Stimulated activated CD8-positive, alpha-beta memory T cell treated with anti-CD3 and anti-CD28 coated beads, Interleukin-4, amount 100 ng/mL, for 4 hours (primary cell): Measurements from ENCODE around the gene FUNDC2.
A peak's percentile ranks its signal among the peaks of the same experiment; 100 is the strongest.

Experiments used
- DNase-seq, 2 donors: peaks; one replicate each; pipeline ENCODE4 v3.0.0-alpha.2; 2020; ENCODE audit warnings: low read depth in 2 of 2, low spot score in 1 of 2

The FUNDC2 gene

GRCh38 chrX:155069414-155069813 lies 42.8 kb downstream of the FUNDC2 start:
- DNase-seq, result no peak

GRCh38 chrX:155070038-155070437 lies 43.4 kb downstream of the FUNDC2 start:
- no peak for DNase-seq

DNA sequence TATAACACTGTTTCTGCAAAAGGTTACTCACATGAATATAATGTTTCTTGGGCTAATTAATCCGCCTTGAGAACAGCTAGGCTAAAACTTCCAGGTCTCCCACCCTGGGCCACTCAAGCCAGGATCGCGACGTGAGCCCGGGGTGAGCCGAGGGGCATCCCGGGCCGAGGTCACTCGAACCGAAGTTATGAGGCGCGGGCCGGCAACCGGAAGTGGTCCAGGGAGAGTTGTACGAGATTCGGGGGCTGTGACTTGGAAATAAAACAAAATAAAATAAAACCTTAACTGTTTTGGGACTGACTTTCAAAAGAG lies 44.0 kb downstream of the FUNDC2 start:
- no peak for DNase-seq

DNA sequence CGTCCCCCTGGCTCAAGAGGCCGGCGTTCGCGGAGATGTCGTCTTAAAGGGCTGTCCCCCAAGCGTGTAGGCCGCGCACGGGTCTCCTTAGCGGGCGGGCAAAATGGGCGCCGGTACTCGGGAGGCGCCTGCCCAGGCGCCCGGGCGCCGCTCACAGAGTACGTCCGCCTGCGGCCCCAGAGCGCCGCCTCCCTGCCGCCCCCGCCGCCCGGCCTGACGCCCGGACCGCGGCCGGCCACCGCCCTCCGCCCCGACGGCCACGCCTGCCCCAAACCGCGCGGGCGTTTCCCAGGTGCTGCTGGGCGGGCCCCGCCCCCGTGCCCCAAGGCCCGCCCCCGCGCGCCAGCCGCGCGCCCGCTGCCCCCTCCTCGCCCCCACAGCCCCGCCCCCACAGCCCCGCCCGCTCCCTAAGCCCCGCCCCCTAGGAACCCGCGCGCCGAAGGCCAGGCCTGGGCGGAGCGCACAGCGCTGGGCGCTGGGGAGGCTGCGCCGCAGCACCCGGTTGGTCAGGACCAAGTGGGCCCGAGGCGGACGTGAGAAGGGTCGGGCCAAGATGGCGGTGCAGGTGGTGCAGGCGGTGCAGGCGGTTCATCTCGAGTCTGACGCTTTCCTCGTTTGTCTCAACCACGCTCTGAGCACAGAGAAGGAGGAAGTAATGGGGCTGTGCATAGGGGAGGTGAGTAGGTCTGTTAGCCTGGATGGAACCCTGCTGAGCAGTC lies 44.5 kb downstream of the FUNDC2 start, which contains the start of the genes BRCC3, CMC4 and MTCP1:
TSS of gene BRCC3 (plus strand) at position 534 of the 719 bp plus-strand sequence. CDS start at position 554, 20 bp downstream.
TSS of gene CMC4 (minus strand) at position 162 of the 719 bp plus-strand sequence. CDS start 7,113 bp downstream, outside the sequence.
TSS of gene MTCP1 (minus strand) at position 162 of the 719 bp plus-strand sequence. CDS start 5,126 bp downstream, outside the sequence.
- peak; percentile 29 to 45 for DNase-seq

DNA sequence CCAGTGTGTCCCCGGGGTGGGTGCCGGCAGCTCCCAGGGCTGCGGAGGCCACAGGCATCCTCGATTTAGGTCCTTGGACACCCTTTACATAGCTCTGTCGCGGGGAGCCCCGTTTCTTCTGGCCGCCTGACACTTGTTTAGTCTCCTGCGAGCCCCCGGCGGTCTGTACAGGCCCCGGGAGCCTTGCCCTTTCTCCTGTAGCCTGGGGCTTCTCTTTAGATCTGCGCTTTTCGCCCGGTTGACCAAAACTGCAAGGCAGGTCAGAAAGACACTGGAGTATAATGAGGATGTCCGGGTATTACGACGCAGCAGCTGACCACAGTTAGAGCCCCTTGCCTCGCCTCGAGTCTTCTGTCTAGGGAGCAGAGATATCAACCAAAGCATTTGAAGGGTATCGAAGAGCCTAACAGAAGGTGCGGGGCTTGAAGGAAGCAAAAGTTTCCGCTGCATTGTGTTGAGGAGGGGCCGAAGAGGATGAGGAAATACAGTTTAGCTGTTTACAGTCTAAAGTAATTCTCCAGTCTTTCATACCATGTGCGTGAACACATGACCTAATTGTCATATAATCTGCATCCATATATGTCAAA lies 45.1 kb downstream of the FUNDC2 start:
- DNase-seq, result no peak

DNA sequence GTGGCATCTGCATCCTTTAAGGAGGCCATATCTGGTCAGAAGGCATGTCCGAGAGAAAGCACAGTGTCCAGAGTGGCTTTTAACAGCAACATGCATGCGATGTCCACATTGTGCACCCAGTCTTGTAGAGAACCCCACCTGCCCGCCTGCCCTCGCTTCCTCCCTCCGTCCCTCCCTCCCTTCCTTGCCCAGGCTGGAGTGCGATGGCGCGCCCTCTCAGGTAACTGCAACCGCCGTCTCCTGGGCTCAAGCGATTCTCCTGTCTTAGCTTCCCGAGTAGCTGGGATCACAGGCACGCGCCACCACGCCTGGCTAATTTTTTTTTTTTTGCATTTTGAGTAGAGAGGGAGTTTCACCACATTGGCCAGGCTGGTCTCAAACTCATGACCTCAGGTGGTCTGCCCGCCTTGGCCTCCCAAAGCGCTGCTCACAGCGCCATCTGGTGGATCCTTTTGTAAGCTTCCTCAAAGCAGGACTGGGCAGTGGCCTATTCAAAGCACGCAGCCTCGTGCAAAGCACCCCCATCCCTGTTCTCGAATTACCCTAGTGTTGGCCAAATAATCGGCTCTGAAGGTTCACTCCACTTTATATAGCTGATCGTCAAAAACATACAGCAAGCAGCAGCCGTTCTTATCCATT lies 59.7 kb downstream of the FUNDC2 start:
- no peak for DNase-seq

- DNase-seq, result no peak
Measured at GRCh38 chrX:155086961-155087735, 60.5 kb downstream of the FUNDC2 start.

DNA sequence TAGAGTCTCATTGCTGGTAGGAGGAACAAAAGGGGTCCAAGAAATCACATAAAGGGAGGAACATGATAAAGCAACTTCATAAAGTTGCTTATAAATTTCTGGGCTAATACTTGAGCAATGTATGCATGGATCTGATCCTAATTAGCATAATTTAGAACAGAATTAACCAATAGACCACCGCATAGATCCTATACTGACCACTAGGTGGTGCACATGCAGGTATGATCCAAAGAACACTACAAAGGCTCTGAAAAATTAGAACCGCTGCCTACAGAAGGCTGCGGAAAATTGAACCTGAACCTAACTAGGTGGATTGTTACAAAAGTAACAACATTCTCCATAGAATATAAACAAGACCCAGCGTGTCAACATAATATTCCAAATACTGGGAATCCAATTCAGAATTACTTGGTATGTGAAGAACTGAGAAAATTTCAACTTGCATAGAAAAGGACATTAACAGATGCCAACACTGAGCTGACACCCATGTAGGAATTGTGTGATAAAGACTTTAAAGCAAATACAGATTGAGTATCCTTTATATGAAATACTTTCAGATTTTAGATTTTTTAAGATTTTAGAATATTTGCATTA lies 67.9 kb downstream of the FUNDC2 start:
- no peak for DNase-seq

DNA sequence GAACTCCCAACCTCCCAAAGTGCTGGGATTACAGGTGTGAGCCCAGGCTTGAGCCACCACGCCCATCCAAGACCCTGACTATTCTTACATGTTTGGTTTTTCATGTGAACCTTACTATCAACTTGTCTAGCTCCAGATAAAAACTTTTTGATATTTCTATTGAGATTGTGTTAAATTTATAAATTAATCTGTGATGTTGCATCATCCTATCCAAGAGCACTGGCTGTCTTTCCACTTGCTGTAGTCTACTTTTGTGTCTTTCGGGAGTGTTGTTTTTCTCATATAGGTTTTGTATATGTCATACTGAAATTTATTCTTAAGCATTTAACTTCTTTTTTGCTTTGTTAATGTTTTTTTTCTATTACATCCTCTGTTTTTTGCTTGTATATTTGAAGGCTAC lies 79.3 kb downstream of the FUNDC2 start:
- DNase-seq, result no peak

GRCh38 chrX:155108427-155108826 lies 81.8 kb downstream of the FUNDC2 start:
- no peak for DNase-seq
